Kidney glomerular epithelial cell (primary cell): ENCODE measurements around the gene CSF1R.
"Not testable (repeated sequence)": the region's sequence is repeated elsewhere in the genome, so short reads cannot be mapped to it uniquely, and the experiment has no call there.

Experiments
- DNase-seq: peaks from one replicate; lab custom pipeline; 2025; lab: John Stamatoyannopoulos, UW

Gene CSF1R

DNA sequence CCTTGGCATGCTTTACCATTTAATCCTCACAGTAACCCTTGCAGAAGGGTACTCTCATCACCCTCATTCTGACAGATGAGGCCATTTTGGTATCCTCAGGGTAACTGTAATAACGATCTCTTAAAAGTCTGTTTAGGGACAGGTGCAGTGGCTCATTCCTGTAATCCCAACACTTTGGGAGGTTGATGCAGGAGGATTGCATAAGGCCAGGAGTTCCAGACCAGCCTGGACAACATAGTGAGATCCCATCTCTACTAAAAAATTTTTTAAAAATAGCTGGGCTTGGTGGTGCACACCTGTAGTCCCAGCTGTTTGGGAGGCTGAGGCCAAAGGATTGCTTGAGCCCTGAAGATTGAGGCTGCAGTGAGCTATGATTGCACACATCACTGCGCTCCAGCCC is 31.8 kb downstream of the CSF1R start:
- no peak for DNase-seq

DNA sequence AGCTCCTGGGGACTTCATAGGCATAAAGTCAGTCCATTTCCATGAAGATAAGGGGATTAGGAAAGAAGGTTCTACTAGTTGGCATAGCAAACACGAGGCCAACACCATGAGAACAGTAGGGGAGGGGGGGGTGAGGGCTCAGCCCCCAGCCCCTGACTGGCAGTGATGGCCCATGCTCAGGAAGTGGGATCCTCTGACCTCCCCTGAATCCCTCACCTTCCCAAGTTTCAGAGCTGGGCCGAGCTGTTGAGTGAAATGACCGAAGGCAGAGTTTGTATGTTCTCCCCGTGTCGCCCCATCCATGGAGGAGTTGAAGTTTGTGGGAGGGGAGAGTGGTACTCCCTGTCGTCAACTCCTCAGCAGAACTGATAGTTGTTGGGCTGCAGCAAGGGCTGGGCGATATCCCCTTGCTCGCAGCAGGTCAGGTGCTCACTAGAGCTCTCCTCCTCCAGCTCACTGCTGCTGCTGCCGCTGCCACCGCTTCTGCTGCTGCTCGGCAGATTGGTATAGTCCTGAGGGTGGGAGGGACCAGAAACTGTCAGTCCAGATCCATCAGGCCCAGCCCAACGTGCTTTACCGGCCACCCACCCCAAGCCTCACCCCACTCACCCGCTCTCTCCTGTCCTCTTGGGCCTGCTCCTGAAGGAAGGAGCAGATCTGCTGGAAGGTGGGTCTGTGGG is 32.5 kb downstream of the CSF1R start:
- DNase-seq: no peak

DNA sequence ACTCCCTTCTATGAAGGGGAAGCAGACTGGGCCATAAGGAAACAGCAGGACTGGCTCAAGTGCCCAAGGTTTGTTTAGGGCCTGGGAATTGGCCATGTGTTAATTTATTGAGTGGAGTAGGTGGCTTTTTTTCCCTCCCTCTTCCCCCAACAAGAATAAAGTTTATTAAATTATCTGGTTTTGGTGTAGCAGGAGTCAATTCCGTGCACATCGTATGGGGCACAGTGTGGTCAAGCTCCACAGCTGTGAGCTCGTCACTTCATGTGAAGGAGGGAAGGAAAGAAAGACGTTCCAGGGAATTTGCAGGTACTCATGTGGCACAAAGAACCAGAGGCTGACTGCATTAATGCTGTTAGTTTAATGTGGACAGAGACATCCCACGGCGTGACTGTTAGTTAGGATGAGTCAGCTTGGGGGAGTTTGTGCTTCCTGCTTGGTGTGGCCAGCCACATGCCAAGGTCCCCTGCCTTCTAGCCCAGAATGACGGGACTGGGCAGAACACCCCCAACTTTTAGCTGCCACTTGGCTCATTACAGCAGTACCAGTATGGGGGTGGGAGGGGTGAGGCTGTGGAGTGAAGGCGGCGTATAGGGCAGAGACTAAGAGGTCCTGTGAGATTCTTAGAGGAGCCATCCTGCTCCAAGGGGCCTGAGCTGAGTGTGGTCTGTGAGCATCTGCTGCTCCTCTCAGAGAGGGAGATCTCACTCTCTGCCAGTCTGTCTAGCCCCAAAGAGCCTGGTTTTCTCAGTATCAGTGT is 33.2 kb downstream of the CSF1R start:
- DNase-seq: peak; percentile 80

GRCh38 chr5:150052226-150052955 is 34.0 kb downstream of the CSF1R start:
- no peak for DNase-seq

GRCh38 chr5:150051657-150052195 is 34.6 kb downstream of the CSF1R start:
- DNase-seq: no peak

GRCh38 chr5:150050172-150050811 is 36.1 kb downstream of the CSF1R start:
- peak; percentile 76 for DNase-seq

- DNase-seq: no peak
Measured at GRCh38 chr5:150046031-150046430, 40.3 kb downstream of the CSF1R start.

GRCh38 chr5:150045549-150045948 is 40.8 kb downstream of the CSF1R start:
- no peak for DNase-seq

GRCh38 chr5:150044712-150045111 is 41.6 kb downstream of the CSF1R start:
- DNase-seq: no peak

DNA sequence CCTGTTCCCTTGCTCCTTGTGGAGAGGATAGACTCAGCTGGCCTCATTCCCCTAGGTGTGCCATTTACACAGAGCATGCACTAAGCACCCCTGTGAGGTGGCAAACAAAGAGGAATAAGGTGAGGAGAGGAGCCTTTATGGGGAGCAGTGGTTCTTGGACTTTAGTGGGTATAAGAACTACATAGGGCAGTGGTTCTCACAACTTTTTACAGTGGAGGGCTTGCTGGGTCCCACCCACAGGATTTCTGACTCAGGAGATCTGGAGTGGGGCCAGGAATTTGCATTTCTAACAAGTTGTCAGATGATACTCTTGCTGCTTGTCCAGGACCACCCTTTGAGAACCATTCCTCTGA is 42.0 kb downstream of the CSF1R start:
- no peak for DNase-seq

DNA sequence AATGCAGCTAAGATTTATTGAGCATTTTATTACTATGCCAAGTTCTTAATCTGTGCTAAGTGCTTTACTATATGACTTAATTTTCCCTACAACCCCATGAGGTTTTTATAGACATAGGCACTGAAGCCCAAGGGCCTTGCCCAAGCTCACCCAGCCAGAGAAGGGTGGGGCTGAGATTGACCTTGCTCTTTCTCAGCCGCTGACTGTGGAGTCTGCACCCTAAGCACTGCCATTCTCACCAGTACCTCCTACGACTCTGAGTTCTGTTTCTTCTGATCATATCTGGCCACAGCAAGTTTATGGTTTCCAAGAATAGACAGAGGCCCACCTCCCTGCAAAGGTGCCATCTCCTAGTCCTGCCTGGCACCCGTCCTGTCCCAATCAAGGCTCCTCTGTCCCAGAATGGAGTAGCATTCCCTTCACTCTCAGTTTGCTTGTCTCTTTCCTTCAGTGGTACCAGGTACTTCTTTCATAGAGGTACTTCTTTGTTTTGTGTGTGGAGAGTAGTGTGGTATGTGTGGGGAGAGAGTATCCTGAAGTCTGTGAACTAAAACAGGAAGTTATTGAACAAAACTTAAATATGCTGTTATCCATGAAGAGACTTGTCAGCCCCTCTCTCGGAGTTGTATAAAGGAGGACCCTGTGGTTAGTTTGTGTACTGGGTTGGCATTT is 42.6 kb downstream of the CSF1R start:
- no peak for DNase-seq

- no peak for DNase-seq
Measured at GRCh38 chr5:150042459-150042858, 43.9 kb downstream of the CSF1R start.

DNA sequence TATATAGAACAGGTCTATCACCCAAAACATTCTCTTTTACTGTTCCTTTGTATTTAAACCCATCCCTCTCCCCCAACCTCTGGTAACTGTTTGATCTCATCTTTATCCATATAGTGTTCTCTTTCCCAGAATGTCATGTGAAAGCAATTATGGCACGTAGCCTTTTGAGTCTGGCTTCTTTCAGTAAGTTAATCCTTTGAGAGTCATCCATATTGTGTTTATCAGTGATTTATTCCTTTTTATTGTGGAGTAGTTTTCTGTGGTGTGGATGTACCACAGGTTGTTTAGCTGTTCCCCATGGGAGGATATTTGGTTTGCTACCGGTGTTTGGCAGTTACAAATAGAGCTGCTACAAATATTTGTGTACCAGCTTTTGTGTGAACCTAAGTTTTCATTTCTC is 47.8 kb downstream of the CSF1R start:
- no peak for DNase-seq

DNA sequence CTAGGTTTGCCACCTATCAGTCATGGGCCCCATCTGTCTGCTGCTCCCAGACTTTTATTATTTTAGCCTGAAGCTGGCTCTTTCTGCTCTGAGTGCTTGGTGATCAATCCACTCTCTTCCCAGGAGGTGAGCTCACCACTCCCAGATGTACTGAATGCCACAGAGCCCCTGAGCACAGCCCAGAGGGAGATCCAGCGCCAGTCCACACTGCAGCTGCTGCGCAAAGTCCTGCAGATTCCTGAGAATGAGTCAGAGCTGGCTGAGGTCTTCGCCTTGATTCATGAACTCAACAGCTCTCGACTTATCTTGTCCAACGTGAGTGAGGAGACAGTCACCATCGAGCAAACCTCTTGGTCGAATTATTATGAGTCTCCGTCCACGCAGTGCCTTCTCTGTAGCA is 49.8 kb downstream of the CSF1R start:
- no peak for DNase-seq

- DNase-seq: no peak
Measured at GRCh38 chr5:150035139-150035895, 51.0 kb downstream of the CSF1R start.

- no peak for DNase-seq
Measured at GRCh38 chr5:150034662-150035061, 51.7 kb downstream of the CSF1R start.

DNA sequence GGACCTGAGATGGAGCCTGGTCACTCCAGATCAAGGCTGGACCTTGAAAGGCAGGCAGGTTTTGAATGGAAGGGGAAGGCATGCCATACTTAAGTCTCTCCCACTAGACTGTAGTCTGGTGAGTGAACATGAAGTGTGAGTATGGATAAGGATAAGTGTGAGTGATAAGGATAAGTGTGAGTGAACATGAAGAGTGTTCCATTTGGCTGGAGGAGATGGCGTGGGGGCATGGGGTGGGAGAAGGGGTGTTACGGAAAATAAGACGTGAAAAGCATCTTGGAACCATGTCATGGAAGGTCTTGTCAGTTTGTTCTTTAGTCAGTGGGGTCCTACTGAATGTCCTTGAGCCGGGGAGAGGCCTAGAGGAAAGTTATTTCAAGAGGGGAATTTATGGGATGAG is 53.0 kb downstream of the CSF1R start:
- no peak for DNase-seq

DNA sequence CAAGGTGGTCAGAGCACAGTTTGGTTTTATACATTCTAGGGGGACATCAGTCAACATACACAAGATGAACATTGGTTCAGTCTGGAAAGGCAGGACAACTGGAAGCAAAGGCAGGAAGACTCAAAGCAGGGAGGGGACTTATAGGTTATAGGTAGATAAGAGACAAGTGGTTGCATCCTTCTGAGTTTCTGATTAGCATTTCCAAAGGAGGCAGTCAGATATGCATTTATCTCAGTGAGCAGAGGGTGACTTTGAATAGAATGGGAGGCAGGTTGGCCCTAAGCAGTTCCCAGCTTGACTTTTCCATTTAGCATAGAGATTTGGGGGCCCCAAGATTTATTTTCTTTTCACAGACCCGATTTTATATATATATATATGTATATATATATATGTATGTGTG is 58.3 kb downstream of the CSF1R start:
- not testable (repeated sequence) for DNase-seq

DNA sequence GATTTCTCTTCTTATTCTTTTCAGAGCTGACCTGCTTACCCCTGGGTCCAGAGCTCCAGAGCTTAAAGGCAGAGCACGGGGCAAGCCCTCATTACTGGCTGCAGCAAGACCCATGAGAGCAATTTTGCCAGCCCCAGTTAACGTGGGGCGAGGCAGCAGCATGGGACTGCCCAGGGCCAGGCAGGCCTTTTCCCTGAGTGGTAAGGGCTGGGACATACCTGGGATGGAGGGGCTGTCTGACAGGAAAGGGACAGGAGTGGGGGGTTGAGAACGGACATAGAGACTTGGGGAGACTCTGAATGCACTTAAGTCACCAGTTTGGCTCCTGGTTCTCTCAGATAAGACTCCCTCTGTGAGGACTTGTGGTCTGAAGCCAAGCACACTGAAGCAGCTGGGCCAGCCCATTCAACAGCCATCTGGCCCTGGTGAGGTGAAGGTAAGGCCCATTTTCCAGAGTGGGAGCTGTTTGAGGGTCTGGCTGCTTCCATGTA is 59.6 kb downstream of the CSF1R start:
- no peak for DNase-seq

- DNase-seq: peak; percentile 19
Measured at GRCh38 chr5:150024346-150024984, 61.9 kb downstream of the CSF1R start.
